Fibroblast of skin of right biceps (primary cell): ENCODE data around the gene AP2S1.
"Not testable (repeated sequence)": the region's sequence is repeated elsewhere in the genome, so short reads cannot be mapped to it uniquely, and the experiment has no call there.

Experiments used
- DNase-seq: peaks from one replicate; pipeline ENCODE4 v3.0.0-alpha.2; 2013

AP2S1 gene

GRCh38 chr19:46866407-46867136 is 15.9 kb upstream of the AP2S1 start:
- peak; percentile 42 for DNase-seq

DNA sequence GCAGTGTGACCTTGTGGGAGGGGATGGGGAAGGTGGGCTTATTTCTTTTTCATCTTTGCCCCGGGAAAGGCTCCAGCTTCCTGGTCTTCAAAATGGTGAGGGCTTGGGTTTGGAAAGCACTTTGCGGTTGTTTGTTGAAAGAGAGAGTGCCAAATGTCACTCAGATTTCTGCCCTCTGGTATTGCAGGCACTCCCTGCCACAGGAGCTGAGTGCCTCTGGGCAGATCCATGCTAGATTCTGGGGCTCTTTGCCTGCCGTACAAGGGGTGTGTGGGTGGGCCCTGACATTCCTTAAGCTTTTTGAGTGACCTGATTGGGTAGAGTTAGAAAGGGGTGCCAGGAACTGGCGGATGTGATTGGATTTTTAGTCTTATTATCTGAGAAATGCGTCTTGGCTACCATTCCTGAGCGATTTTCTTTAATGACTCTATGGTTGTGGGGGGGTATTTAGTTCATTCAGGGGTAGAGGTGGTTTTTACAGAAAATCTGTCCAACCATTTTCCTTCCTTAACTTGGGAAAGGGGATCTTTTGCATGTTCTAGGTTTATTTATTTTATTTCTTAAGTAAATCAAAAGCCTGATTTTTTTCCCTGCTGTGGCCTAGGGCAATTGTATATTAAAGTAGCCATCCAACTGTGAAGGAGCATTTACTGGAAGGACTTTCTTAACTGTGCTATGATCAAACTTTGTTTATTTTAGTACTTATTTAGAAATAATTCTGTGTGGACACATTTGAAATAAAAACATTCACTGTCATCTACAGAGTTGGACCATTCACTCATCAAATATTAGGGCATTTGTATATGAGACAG is 13.4 kb upstream of the AP2S1 start:
- peak; percentile 68 for DNase-seq

- DNase-seq, result no peak
Measured at GRCh38 chr19:46862974-46863632, 12.5 kb upstream of the AP2S1 start.

DNA sequence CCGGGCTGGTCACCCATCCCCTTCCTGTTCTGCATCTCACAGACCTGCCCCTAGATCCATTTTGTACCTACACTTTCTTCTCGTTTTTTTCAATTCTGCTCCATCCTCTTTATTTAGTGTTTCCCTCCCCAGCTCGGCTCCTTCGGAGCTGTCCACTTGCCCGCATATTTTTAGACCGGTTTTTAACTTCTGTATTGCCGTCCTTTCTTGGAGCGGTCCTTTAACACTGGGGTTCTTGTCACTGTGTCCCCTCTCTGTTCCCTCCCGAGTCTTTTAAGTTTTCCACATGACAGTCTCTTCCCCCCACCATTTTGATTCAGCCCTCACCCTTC is 11.8 kb upstream of the AP2S1 start:
- no peak for DNase-seq

DNA sequence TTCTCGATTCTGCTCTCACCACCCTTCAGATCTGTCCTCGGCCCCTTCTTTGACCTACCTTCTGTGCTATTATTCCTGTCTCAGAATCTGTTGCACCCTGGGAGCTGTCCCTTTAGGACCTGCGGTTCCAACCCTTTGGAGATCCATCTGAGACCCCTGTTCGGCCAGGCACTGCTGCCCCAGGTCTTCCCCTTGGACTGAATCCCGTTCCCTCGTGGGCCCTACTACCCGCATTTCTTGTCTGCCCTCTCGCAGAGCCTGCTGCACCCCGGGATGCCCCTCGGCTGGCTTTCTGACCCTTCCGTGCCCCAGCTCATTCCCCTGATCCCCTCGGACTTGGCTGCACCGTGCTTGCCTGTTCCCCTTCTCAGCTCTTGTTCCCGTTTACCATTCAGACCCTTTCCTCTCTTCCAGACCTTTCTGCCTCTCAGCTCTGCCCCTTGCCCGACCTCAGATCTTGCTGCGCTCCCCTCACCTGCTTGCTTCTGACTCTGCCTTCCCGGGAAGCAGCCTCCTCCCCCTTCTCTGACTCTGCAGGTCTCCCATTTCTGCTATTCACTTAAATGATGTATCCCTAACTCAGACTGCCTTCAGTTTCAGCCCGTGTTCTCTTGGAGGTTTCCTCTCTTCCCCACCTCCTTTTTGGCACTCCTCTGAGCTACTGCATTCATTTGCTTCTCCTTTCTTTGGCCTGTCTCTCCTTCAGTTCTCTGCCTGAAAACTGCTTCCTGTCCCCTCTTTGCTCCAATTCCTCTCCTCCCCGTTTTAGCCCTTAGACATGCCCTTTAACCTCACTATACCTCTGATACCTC is 11.3 kb upstream of the AP2S1 start:
- DNase-seq, result no peak

DNA sequence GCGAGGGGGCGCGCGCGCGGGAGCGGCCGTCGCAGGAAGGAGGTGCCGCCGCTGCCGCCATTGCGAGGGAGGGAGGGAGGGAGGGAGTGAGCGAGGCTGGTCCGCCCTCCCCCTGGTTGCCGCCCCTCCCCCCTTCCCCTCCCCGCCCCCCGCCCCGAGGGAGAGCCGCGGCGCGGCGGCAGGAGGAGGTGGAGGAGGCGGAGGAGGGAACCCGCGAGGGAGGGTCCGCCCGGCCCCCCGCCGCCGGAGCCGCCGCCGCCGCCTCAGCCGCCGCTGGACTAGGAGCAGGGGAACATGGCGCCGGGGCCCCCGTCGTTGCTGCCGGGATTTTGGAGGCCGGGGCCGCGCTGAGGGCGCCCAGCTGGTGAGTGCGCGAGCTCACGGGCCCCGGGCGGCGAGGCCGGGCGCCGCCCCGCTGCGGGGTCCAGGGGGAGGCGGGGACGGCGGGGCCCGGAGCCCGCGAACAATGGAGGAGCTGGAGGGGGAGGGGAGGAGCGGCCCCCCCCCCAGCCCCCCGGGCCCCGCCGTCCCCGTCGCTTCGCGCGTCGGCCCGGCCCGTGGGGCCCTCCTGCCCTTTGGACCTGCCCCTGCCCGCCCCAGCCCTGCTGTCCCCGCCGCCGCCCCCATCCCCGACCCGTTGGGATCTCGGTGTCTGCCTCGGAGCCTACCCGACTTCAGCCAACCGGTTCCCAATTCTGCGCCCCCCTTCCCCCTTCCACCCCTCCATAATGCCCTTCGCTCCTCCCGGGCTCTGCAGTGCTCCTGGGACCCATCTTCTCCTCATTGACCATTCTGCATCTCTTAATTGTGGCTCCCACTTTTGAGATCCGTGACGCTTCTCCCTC is 10.4 kb upstream of the AP2S1 start, which contains the start of gene ARHGAP35:
Gene ARHGAP35, plus strand, starts transcription at position 152 of the 845 bp plus-strand sequence. CDS start 57,679 bp downstream, outside the sequence.
- peak; percentile 92 for DNase-seq

DNA sequence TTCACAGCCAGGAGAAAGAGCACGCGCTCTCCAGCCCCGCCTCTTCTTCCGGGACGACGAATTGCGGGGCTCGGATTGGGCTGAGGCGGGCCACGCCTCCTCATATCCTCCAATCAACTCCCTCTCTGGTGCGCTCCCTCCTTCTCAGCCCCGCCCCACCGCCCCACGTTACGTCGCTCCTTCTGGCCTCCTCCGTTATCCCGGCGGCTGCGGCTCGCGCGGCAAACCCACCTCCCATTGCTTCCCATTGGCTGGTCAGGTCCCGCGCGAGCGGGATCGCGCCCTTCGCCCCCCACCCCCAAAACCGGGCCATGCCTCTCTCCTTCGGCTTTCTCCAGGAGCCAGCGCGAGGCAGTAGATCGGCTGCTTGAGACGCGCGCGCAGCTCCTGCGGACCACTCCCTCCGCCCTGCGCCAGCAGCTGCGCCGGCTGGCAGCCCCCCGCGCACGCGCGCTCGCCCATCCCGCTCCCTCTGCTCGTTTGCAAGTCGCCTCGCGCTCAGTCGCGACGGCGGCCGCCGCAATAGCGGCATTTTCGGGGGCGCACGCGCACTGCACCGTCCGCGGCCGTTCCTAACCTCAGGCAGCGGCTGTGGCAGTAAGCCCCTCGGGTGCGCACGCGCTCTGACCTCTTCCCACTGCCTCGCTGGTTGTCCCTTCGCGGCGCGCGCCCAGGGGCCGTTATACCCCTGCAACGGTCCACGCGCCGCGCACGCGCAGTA is 9.6 kb upstream of the AP2S1 start:
- peak; percentile 99 for DNase-seq

- DNase-seq, result peak; percentile 93
Measured at GRCh38 chr19:46859637-46860124, 9.0 kb upstream of the AP2S1 start.

DNA sequence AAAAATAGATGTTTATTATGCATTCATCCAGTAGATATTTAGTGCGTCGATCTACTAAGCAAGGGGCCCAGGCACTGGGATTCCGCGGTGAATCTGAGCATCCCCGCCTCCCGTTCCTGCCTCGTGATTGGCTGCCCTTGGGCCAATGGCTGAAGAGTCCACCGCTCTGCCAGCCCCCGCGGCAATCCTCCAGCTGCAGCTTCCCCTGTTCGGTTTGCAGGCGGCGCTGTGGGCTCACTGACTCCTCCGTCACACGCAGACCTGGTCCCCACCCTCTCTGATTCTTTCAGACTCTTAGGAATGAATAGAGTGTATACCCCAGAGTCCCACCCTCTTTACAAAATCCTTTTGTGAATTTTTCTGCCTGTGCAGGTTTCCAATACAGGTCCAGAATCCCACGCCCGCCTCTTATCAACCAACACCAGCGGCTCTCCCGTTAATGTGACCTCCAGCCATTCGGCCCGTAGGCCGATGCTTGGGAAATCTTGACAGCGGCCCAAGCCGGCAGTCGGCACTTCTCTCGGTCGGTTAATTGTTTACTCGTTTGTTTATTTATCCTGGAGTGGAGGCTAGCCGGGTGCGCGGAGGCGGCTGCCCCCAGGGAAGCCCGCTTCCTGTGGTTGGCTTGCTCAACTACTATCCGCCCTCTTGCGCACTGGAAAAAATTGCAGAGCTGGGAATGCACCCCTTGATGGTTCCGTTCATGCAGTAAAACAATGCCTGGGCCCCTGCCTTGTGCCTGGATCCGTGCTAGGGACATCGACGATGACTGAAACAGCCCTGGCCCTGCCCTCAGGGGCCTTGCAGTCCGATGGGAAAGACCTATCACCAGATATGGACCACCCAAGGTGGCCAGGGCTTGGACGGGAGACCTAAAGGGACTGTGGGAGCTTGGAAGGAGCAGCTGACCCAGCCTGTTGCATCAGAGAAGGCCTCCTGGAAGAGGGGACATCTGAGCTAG is 5.7 kb upstream of the AP2S1 start:
- DNase-seq, result peak; percentile 96

GRCh38 chr19:46854698-46855097 is 4.1 kb upstream of the AP2S1 start:
- not testable (repeated sequence) for DNase-seq

DNA sequence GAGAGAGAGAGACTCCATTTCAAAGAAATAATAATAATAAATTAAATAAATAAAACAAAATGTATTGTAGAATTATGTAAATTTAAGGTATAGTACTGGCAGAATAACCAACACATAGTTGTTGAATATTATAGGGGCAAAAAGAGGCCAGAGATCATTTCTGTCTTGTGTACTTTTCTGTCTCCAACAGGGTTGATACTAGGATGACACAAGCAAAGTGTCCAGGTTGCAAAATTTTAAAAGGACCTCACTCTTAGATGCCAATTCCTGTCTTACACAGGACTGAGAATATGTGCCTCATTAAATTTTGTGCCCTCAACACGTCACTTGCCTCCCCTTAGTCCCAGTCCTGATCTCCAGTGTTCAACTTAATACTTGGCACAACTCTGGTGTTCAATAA is 2.2 kb upstream of the AP2S1 start:
- DNase-seq, result no peak

DNA sequence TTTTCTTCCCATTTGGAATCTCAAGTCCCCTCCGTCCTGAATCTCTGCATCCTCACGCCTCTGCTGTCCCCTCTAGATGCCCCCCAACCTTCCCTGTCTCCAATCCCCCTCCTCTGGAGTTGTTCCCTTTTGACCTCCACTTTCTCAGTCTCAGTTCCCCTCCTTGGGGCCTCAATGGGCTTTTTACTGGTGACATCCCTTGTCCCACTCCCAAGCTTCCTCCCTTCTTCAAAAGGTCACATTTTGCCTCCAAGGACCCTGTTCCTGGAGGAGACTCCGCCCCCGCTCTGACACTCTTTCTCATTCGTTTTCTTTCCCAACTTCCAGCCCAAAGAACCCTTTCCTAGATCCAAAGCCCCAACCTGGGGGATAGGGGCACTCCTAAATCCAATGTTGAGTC is 1.0 kb downstream of the AP2S1 start:
- DNase-seq, result no peak

GRCh38 chr19:46848389-46848788 is 2.3 kb downstream of the AP2S1 start:
- no peak for DNase-seq

- DNase-seq, result no peak
Measured at GRCh38 chr19:46847528-46847927, 3.1 kb downstream of the AP2S1 start.

- DNase-seq, result no peak
Measured at GRCh38 chr19:46845959-46846459, 4.6 kb downstream of the AP2S1 start.

GRCh38 chr19:46844067-46844489 is 6.6 kb downstream of the AP2S1 start:
- DNase-seq, result no peak

DNA sequence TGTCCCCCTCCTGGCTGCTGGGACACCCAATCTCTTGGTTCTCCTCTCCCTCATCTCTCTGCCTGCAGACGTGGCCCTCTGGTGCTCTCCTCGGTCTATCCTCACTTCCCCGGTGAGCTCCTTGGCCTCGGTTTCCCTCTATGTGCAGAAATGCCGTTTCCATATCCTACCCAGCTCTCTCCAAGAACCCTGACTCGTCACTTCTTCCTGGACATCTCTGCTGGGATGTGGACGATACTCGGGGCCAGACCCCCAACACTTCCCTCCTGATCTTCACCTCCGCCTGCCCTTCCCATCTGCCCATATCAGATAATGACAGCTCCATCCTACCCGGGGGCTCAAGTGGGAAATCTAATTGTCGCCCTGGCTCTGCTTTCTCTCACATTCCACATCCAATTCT is 7.9 kb downstream of the AP2S1 start:
- no peak for DNase-seq

DNA sequence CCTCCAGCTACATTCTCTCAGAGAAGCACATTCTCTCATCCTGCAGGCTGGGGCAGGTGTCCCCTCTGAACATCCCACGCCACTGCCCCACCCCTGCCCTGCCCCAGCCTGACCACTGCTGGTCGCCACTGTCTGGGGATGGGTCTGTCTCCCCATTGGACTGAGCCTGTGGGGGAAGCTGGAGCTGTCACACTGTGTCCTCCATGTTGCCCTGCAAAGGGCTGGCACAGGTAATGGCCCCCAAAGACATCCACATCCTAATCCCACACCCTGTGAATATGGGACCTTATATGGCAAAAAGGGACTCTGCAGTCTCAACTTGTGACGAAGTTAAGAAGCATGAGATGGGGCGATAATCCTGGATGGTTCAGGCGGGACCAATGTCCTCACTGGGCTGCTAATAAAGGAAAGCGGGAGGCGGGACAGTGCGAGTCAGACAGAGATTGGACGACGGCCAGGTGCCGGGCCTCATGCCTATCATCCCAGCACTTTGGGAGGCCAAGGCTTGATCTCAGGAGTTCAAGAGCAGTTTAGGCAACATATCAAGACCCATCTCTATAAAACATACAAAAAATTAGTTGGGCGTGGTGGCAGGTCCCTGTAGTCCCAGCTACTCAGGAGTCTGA is 9.1 kb downstream of the AP2S1 start:
- DNase-seq, result peak; percentile 92

GRCh38 chr19:46840498-46840942 is 10.1 kb downstream of the AP2S1 start:
- DNase-seq, result peak; percentile 77
